ENCODE data around the gene PRKCH. TPM values are rescaled to one million over a fixed set of nuclear protein-coding genes. Genes with fewer than 3 reads are reported as not detected.
A peak's percentile ranks its signal among the peaks of the same experiment; 100 is the strongest.

Gene PRKCH
- total and polyA plus RNA-seq, 2 of the 13 experiments (the other 11 are each of a cell fraction or from before 2014, with no cell fraction given), result 0.48 to 1.3 TPM

GRCh38 chr14:61517911-61518384 lies 196.6 kb downstream of the PRKCH start (continued):
- TF ChIP-seq E2F5 (CRISPR knock-in tag; conservative IDR thresholded peaks at IDR 0.05), result no peak
- no peak for TF ChIP-seq RBM22 (optimal IDR thresholded peaks at IDR 0.05; ENCODE audit: low read length)
- no peak for TF ChIP-seq ZNF878 (CRISPR knock-in tag; IDR thresholded peaks at IDR 0.05)
- TF ChIP-seq ZNF710 (CRISPR knock-in tag; IDR thresholded peaks at IDR 0.05; ENCODE audit: borderline replicate concordance), result no peak
- TF ChIP-seq FIP1L1 (IDR thresholded peaks at IDR 0.05; ENCODE audit: borderline replicate concordance, insufficient read depth, low read depth, low read length), result no peak
- no peak for TF ChIP-seq ZNF552 (CRISPR knock-in tag; IDR thresholded peaks at IDR 0.05; ENCODE audit: borderline replicate concordance)
- TF ChIP-seq MEIS2 (CRISPR knock-in tag; IDR thresholded peaks at IDR 0.05), result 0 out of 2 replicates have a peak, but pooled peaks have one; percentile 21
- peak; percentile 33; the same call in 1 of the 2 replicates for TF ChIP-seq FOSL2 (CRISPR knock-in tag; IDR thresholded peaks at IDR 0.05)
- TF ChIP-seq ZBTB25 (CRISPR knock-in tag; IDR thresholded peaks at IDR 0.05), result no peak
- no peak for TF ChIP-seq ZNF354B (CRISPR knock-in tag; IDR thresholded peaks at IDR 0.05)
- TF ChIP-seq KDM2A (CRISPR knock-in tag; IDR thresholded peaks at IDR 0.05; ENCODE audit: borderline replicate concordance, low read depth), result no peak
- 0 out of 2 replicates have a peak, but pooled peaks have one; percentile 25 for TF ChIP-seq ZNF264 (CRISPR knock-in tag; IDR thresholded peaks at IDR 0.05)
- TF ChIP-seq ZNF138 (CRISPR knock-in tag; IDR thresholded peaks at IDR 0.05; ENCODE audit: low read depth), result no peak
- TF ChIP-seq HOXA3 (CRISPR knock-in tag; IDR thresholded peaks at IDR 0.05), result peak; percentile 40; the same call in 1 of the 2 replicates
- TF ChIP-seq TEAD3 (CRISPR knock-in tag; optimal IDR thresholded peaks at IDR 0.05; ENCODE audit: borderline replicate concordance), result peak; percentile 63
- TF ChIP-seq TOE1 (CRISPR knock-in tag; IDR thresholded peaks at IDR 0.05), result no peak
- no peak for TF ChIP-seq JUNB (CRISPR knock-in tag; IDR thresholded peaks at IDR 0.05; ENCODE audit: borderline replicate concordance)
- no peak for TF ChIP-seq ZNF430 (CRISPR knock-in tag; IDR thresholded peaks at IDR 0.05)
- peak; percentile 33; the same call in 1 of the 2 replicates for TF ChIP-seq PRDM10 (CRISPR knock-in tag; IDR thresholded peaks at IDR 0.05; ENCODE audit: low read depth)
- TF ChIP-seq ZSCAN20 (CRISPR knock-in tag; IDR thresholded peaks at IDR 0.05; ENCODE audit: borderline replicate concordance), result no peak
- no peak for TF ChIP-seq HMGA1 (CRISPR knock-in tag; conservative IDR thresholded peaks at IDR 0.05)
